Astrocyte of the cerebellum (primary cell): ENCODE measurements around the gene MAT2A.
"Not testable (repeated sequence)": the region's sequence is repeated elsewhere in the genome, so short reads cannot be mapped to it uniquely, and the experiment has no call there.

Experiments
- DNase-seq: peaks from one replicate; pipeline ENCODE4 v3.0.0-alpha.2; 2011; ENCODE audit warnings: low read depth
- H3K4me3 ChIP-seq: 2 replicates; pipeline ENCODE4 v1.5.1; 2011; ENCODE audit warnings: mild to moderate bottlenecking, low read depth, low read length, moderate library complexity
- in situ Hi-C: cut with HindIII; loops from 2 replicates; pipeline ENCODE4 v1.10.0; 2017; ENCODE audit warnings: low sequenced_read_pairs
- TF ChIP-seq, protein P1 (sequence below): IDR thresholded peaks from 2 replicates; pipeline ENCODE4 v1.5.1; 2012; ENCODE audit warnings: low read length, low read depth, moderate library complexity, mild to moderate bottlenecking; ENCODE audit errors: missing control alignments

MAT2A gene

DNA sequence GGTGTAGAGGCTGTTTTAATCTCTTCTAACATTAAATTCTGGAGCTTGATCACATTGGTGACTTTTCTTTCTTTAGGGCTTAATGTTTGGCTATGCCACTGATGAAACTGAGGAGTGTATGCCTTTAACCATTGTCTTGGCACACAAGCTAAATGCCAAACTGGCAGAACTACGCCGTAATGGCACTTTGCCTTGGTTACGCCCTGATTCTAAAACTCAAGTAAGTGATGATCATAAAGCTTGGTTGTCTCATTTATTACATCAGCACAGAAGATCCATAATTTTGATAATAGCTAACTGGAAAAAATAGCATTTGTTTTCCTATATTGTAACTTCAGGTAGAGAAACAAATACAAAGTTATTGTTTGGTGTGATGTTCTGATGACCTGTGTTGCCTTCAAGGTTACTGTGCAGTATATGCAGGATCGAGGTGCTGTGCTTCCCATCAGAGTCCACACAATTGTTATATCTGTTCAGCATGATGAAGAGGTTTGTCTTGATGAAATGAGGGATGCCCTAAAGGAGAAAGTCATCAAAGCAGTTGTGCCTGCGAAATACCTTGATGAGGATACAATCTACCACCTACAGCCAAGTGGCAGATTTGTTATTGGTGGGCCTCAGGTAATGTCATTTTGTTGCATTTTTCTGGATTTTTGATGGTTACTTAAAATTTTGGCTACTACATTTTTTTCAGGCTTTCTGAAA is 2.9 kb downstream of the MAT2A start:
- H3K4me3 ChIP-seq, result peak overlapping the region; percentile 82
- TF ChIP-seq, protein P1, sequence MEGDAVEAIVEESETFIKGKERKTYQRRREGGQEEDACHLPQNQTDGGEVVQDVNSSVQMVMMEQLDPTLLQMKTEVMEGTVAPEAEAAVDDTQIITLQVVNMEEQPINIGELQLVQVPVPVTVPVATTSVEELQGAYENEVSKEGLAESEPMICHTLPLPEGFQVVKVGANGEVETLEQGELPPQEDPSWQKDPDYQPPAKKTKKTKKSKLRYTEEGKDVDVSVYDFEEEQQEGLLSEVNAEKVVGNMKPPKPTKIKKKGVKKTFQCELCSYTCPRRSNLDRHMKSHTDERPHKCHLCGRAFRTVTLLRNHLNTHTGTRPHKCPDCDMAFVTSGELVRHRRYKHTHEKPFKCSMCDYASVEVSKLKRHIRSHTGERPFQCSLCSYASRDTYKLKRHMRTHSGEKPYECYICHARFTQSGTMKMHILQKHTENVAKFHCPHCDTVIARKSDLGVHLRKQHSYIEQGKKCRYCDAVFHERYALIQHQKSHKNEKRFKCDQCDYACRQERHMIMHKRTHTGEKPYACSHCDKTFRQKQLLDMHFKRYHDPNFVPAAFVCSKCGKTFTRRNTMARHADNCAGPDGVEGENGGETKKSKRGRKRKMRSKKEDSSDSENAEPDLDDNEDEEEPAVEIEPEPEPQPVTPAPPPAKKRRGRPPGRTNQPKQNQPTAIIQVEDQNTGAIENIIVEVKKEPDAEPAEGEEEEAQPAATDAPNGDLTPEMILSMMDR, result no peak
- in situ Hi-C loops, result no loop called here
- DNase-seq, result no peak

DNA sequence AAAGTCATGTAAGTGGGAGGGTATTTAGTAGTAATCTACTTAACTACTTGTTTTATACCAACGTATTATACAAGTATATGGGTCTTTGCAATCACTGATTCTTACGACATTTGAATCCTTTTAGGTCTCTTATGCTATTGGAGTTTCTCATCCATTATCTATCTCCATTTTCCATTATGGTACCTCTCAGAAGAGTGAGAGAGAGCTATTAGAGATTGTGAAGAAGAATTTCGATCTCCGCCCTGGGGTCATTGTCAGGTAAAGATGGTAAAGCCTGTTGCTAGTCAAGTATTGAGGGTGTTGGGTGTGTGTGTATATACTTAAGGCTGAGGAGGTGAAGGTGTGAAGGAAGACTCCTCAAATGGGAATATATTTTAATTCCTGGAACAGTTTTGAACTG is 3.8 kb downstream of the MAT2A start:
- TF ChIP-seq, protein P1, result no peak
- in situ Hi-C loops, result no loop called here
- no peak overlapping the region for H3K4me3 ChIP-seq
- DNase-seq, result no peak

DNA sequence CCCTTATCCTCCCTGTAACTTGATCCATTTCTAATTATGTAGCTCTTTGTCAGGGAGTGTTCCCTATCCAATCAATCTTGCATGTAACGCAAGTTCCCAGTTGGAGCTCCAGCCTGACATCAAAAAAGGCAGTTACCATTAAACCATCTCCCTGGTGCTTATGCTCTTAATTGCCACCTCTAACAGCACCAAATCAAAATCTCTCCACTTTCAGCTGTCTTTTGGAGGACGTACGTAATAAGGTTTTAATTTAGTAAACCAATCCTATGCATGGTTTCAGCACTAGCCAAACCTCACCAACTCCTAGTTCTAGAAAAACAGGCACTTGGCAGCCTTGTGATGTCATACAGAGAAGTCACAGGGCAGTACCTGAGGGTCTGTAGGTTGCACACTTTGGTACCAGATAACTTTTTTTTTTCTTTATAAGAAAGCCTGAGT is 5.3 kb downstream of the MAT2A start:
- DNase-seq, in situ Hi-C loops, H3K4me3 ChIP-seq: not testable (repeated sequence)

DNA sequence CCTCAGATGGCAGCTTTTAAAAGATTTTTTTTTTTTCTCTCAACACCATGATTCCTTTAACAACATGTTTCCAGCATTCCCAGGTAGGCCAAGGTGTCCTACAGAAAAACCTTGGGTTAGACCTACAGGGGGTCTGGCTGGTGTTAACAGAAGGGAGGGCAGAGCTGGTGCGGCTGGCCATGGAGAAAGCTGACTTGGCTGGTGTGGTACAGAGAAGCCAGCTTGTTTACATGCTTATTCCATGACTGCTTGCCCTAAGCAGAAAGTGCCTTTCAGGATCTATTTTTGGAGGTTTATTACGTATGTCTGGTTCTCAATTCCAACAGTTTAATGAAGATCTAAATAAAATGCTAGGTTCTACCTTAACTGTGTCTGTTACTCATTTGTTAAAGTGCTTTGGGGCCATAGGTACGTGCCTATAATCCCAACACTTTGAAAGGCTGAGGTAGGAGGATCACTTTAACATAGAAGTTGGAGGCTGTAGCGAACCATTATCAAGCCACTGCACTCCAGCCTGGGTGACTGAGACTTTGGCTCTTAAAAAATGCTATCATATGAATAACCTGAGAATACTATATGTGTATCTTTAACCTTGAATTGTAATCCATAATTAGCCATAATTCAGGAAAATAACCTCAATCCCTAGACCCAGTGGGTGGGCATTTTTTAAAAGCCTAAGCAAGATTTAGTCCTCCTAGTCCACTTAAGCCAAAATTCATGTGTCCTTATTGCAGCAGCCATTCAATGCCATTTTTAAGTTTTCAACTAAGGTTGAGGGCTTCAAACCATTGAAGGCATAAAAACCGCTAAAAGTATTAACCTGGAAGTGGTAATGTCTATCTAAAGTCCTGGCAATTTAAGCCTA is 6.2 kb downstream of the MAT2A start:
- in situ Hi-C loops, DNase-seq, H3K4me3 ChIP-seq: not testable (repeated sequence)

DNA sequence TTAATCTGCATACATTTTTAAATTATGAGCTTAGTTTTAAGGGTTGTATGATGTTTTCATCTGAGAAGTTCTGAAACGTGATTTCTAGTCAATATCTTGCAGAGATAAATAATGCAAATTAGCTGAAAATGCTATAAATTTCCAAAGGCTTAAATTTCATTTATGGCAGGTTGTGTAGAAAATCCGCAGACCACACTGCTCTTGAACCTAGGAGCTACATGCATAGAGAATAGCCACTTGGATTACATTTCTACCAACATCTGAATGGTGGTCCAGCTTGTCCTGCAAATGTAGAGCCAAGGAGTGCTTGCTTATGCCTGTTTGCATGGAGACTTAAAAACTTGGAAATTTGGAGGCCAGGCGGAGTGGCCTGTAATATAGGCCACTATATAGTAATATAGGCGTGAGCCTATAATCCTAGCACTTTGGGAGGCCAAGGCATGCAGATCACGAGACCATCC is 6.8 kb downstream of the MAT2A start:
- no peak for DNase-seq
- in situ Hi-C loops, result no loop called here
- TF ChIP-seq, protein P1, result no peak
- no peak overlapping the region for H3K4me3 ChIP-seq

DNA sequence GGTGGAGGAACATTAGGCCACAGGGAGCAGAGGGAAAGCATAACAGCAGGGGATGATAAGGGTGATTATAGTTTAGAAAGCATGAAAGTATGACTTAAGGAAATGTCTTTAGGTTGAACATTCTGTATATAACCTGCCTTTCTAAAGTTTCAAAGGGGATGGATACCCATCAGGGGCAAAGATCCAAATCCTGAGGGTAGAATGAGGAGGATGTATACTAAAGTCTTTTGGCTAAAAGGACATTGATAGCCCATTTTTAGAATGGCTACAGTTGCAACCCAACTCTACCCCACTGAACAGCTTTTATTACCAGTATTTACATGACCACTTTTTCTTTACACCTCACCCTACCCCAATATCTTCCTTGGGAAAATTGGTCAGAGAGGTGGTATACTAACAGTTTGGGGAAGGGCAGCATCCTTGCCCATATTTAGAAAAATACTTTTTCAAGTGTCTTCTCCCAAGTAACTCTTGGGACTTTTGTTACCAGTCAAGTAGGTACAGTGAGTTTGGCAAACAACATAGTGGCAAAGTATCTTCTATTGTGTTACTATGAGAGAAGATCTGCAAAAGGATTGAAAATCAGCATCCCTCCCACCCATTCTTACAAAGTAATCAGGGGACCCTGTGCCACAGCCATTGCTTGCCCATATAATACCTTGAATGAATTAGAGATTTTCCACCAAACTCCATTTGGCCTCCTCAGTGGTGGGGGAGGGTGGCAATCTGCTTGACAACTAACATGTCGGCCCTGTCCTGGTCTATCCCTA is 8.3 kb downstream of the MAT2A start:
- TF ChIP-seq, protein P1, result no peak

DNA sequence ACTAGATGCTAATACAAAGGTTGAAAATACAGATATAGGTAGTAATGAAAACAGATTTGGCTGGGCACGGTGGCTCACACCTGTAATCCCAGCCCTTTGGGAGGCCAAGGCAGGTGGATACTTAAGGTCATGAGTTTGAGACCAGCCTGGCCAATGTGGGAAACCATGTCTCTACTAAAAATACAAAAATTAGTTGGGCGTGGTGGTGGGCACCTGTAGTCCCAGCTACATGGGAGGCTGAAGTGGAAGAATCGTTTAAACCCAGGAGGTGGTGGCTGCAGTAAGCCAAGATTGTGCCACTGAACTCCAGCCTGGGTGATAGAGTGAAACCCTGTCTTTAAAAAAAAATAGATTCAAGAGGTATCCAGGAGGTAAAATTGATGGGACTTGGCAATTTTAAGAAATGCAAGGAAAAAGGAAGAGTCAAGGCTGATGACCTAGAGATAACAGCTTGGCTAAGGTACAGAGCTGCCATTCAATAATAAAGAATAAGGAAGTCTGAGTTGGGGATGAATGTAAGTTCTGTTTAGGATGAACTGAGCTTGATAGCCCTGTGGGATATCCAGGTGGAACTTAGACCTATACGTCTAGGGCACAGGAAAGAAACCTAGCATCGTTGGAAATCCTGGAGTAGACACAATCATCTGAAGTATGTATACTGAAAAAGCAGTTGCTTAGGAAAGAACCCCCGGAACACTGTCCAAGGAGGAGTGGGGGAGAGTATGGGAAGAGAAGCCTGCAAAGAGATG is 9.1 kb downstream of the MAT2A start:
- TF ChIP-seq, protein P1, result no peak

More for the DNA sequence above, 8.3 kb downstream of the MAT2A start:
- in situ Hi-C loops, result no loop called here
- H3K4me3 ChIP-seq, result no peak overlapping the region
- no peak for DNase-seq

More for the DNA sequence above, 9.1 kb downstream of the MAT2A start:
- H3K4me3 ChIP-seq, result no peak overlapping the region
- in situ Hi-C loops, result no loop called here
- DNase-seq, result no peak
